HCT116 (cell line): ENCODE data around the gene FRMPD1. TPM values are rescaled to one million over a fixed set of nuclear protein-coding genes. Genes with fewer than 3 reads are reported as not detected.

Experiments used
- ATAC-seq: fragments of 200-7000 bp; cut with Tn5 transposase; 2 replicates; pipeline ENCODE4 v1.9.1; 2020; ENCODE audit warnings: mild to moderate bottlenecking, moderate library complexity
- BruUV-seq: library from RNA; stranded (reverse); fragments of 400-500 nt; replicated peaks from 2 replicates; lab custom pipeline; 2021; lab: Mats Ljungman, UMichigan
- CTCF ChIA-PET: fragments of 300-600 bp; sonication (Branson Sonifier 250); formaldehyde crosslinking; loops from one replicate; lab custom pipeline; 2021; ENCODE audit warnings: antibody characterized with exemption; lab: Charles Lee
- POLR2A ChIA-PET: fragments of 300-600, 350-600 bp; sonication (Branson Sonifier 250); formaldehyde crosslinking; loops from one replicate; lab custom pipeline; 2021; ENCODE audit warnings: antibody characterized with exemption; lab: Charles Lee
- RAD21 ChIA-PET, 2 experiments: fragments of 300-600 bp; sonication (Branson Sonifier 250); formaldehyde crosslinking; loops; one replicate each; lab custom pipeline; 2023; ENCODE audit warnings: low total read pairs in 2 of 2; ENCODE audit not compliant: uncharacterized antibody in 2 of 2, unreplicated experiment in 2 of 2, low non-redundant PET in 1 of 2; lab: Charles Lee
- DNase-seq: peaks from one replicate; pipeline ENCODE4 v3.0.0-alpha.2; 2010; ENCODE audit warnings: low read depth, low spot score
- H2AFZ ChIP-seq: fragments of 200-600 bp; shearing (Covaris generic), sonication (generic); 2 replicates; pipeline ENCODE4 v1.6.1; 2017; ENCODE audit warnings: low read depth, mixed run types, mixed read lengths, antibody characterized with exemption, low read length; ENCODE audit not compliant: poor library complexity, severe bottlenecking
- H3K27ac ChIP-seq: 2 replicates; pipeline ENCODE4 v1.5.1; 2012; ENCODE audit warnings: low read depth, low read length
- H3K27me3 ChIP-seq: fragments of 200-600 bp; sonication (generic); 2 replicates; pipeline ENCODE4 v1.6.1; 2016; ENCODE audit warnings: mixed run types, low read length, mixed read lengths; ENCODE audit not compliant: insufficient read depth
- H3K36me3 ChIP-seq, 2 experiments: fragments of 200-500 bp in 1 of 2; fragments of 200-600 bp in 1 of 2; sonication (Bioruptor generic) in 1 of 2; sonication (generic) in 1 of 2; 2 replicates each; pipeline versions ENCODE4 v1.5.1 to v1.6.1; 2014 to 2016; ENCODE audit warnings: low read length in 2 of 2, inconsistent platforms in 1 of 2, mixed read lengths in 1 of 2, mixed run types in 1 of 2; ENCODE audit not compliant: insufficient read depth in 2 of 2, control insufficient read depth in 1 of 2
- H3K4me1 ChIP-seq, 2 experiments: fragments of 200-600 bp in 1 of 2; sonication (generic) in 1 of 2; 2 replicates each; pipeline versions ENCODE4 v1.5.1 to v1.6.1; 2012 to 2017; ENCODE audit warnings: low read length in 2 of 2, inconsistent platforms in 1 of 2, mild to moderate bottlenecking in 1 of 2, mixed read lengths in 1 of 2, mixed run types in 1 of 2, moderate library complexity in 1 of 2; ENCODE audit not compliant: insufficient read depth in 2 of 2, control insufficient read depth in 1 of 2
- H3K4me2 ChIP-seq: fragments of 200-600 bp; sonication (generic); 2 replicates; pipeline ENCODE4 v1.6.1; 2017; ENCODE audit warnings: mixed run types, low read length, mixed read lengths
- H3K4me3 ChIP-seq, 2 experiments: fragments of 200-600 bp in 1 of 2; sonication (generic) in 1 of 2; replicated peaks in 1 of 2; 2 replicates each; pipeline ENCODE4 v1.5.1; 2011 to 2016; ENCODE audit warnings: low read length in 2 of 2, control low read depth in 1 of 2, low read depth in 1 of 2, mild to moderate bottlenecking in 1 of 2, mixed read lengths in 1 of 2, mixed run types in 1 of 2
- H3K79me2 ChIP-seq: fragments of 200-600 bp; sonication (generic); 2 replicates; pipeline ENCODE4 v1.6.1; 2017; ENCODE audit warnings: mild to moderate bottlenecking, mixed run types, low read length, moderate library complexity, mixed read lengths; ENCODE audit not compliant: insufficient read depth
- H3K9ac ChIP-seq: fragments of 200-600 bp; sonication (generic); 2 replicates; pipeline ENCODE4 v1.6.1; 2016; ENCODE audit warnings: low read length, mixed read lengths
- H3K9me2 ChIP-seq: fragments of 200-600 bp; sonication (generic), shearing (Covaris generic); 2 replicates; pipeline ENCODE4 v1.6.1; 2017; ENCODE audit warnings: mixed run types, mild to moderate bottlenecking, moderate library complexity; ENCODE audit not compliant: insufficient read depth
- H3K9me3 ChIP-seq, 2 experiments: fragments of 200-500 bp in 1 of 2; fragments of 200-600 bp in 1 of 2; sonication (Bioruptor generic) in 1 of 2; sonication (generic) in 1 of 2; 2 replicates each; pipeline ENCODE4 v1.6.1; 2014 to 2017; ENCODE audit warnings: low read length in 2 of 2, mixed read lengths in 2 of 2, inconsistent platforms in 1 of 2, low read depth in 1 of 2, mild to moderate bottlenecking in 1 of 2, mixed run types in 1 of 2, moderate library complexity in 1 of 2; ENCODE audit not compliant: control insufficient read depth in 1 of 2, insufficient read depth in 1 of 2
- H4K20me1 ChIP-seq: fragments of 200-600 bp; sonication (generic), shearing (Covaris generic); 2 replicates; pipeline ENCODE4 v1.6.1; 2017; ENCODE audit warnings: mixed run types, mild to moderate bottlenecking, moderate library complexity; ENCODE audit not compliant: insufficient read depth
- EGR1 ChIP-seq: IDR thresholded peaks from 2 replicates; pipeline ENCODE4 v1.6.1; 2012; ENCODE audit warnings: low read depth
- ELF1 ChIP-seq: IDR thresholded peaks from 2 replicates; pipeline ENCODE4 v1.6.1; 2012; ENCODE audit warnings: low read depth, borderline replicate concordance
- EZH2 ChIP-seq: fragments of 200-600 bp; sonication (generic); IDR thresholded peaks from 2 replicates; pipeline ENCODE4 v1.6.1; 2017; ENCODE audit warnings: antibody characterized with exemption, mixed run types
- POLR2A ChIP-seq: IDR thresholded peaks from 2 replicates; pipeline ENCODE4 v1.7.0; 2011; ENCODE audit warnings: borderline replicate concordance; ENCODE audit not compliant: insufficient read depth, insufficient read length; ENCODE audit errors: extremely low read depth
- RAD21 ChIP-seq: IDR thresholded peaks from 2 replicates; pipeline ENCODE4 v1.6.1; 2012; ENCODE audit warnings: low read depth, mild to moderate bottlenecking
- SIN3A ChIP-seq: IDR thresholded peaks from 2 replicates; pipeline ENCODE4 v1.6.1; 2012; ENCODE audit warnings: low read depth
- SRF ChIP-seq: IDR thresholded peaks from 2 replicates; pipeline ENCODE4 v1.6.1; 2012; ENCODE audit warnings: low read depth
- TCF7L2 ChIP-seq: IDR thresholded peaks from 2 replicates; pipeline ENCODE4 v1.7.0; 2011; ENCODE audit warnings: borderline replicate concordance, inconsistent platforms; ENCODE audit not compliant: insufficient read depth, insufficient read length; ENCODE audit errors: extremely low read depth
- ZFX ChIP-seq: fragments of 450-650 bp; IDR thresholded peaks from 2 replicates; pipeline ENCODE4 v1.6.1; 2017
- intact Hi-C: fragments of 100-400 bp; cut with micrococcal nuclease; formaldehyde crosslinking; loops from 2 replicates; pipeline ENCODE4 v1.10.0; 2022
- total RNA-seq: library from RNA; stranded (reverse); gene quantifications from one replicate; pipeline ENCODE4 v1.2.1, GENCODE V29; 2021; ENCODE audit not compliant: unreplicated experiment
- TF ChIP-seq, protein P1 (sequence below), 3 experiments: fragments of 200-600 bp in 1 of 3; sonication (generic) in 1 of 3; IDR thresholded peaks in 2 of 3; conservative IDR thresholded peaks in 1 of 3; 2 replicates each; pipeline ENCODE4 v1.5.1; 2012 to 2017; ENCODE audit warnings: low read depth in 2 of 3, low read length in 2 of 3, antibody characterized with exemption in 1 of 3, borderline replicate concordance in 1 of 3, control low read depth in 1 of 3, mild to moderate bottlenecking in 1 of 3, mixed read lengths in 1 of 3, mixed run types in 1 of 3, moderate library complexity in 1 of 3; ENCODE audit not compliant: insufficient read depth in 1 of 3
- TF ChIP-seq, protein P2 (sequence below): IDR thresholded peaks from 2 replicates; pipeline ENCODE4 v1.6.1; 2012

The FRMPD1 gene
- total RNA-seq, 1 experiment from 2014 or later: 0.52 TPM

DNA sequence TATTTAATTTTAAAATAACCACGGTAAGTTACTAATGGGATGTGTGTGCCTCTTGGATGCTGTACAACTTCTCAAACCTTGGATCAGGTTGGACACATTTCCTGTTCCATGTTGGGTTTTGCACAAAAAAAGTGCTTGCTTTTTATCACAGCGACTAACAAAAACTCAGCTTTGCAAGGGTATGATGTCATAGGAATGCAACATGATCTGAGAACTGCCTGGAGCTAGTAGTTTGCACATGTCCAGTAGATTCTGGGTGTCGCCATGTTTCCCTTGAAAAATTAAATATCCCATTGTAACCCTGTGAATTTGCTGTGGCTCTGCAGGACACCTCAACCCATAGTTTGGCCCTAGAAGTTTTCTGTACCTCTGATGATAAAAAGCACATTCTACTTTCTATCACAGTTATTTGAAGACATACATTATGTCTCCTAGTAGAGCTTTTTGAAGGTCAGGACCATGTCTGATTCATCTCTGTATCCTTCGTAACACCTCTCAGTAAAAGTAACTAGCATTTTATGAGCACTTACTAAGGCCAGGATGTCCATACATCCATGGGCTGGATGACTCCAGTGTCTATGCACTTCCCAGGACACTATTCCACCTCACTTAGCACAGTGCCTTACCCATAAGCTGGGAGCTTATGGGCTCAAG lies 11.5 kb upstream of the FRMPD1 start:
- TF ChIP-seq TCF7L2: no peak
- TF ChIP-seq EZH2: no peak
- TF ChIP-seq SIN3A: no peak
- TF ChIP-seq SRF: no peak
- TF ChIP-seq EGR1: no peak
- no peak for TF ChIP-seq POLR2A
- TF ChIP-seq, protein P1, sequence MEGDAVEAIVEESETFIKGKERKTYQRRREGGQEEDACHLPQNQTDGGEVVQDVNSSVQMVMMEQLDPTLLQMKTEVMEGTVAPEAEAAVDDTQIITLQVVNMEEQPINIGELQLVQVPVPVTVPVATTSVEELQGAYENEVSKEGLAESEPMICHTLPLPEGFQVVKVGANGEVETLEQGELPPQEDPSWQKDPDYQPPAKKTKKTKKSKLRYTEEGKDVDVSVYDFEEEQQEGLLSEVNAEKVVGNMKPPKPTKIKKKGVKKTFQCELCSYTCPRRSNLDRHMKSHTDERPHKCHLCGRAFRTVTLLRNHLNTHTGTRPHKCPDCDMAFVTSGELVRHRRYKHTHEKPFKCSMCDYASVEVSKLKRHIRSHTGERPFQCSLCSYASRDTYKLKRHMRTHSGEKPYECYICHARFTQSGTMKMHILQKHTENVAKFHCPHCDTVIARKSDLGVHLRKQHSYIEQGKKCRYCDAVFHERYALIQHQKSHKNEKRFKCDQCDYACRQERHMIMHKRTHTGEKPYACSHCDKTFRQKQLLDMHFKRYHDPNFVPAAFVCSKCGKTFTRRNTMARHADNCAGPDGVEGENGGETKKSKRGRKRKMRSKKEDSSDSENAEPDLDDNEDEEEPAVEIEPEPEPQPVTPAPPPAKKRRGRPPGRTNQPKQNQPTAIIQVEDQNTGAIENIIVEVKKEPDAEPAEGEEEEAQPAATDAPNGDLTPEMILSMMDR (IDR thresholded peaks at IDR 0.05 in 2 of 3, conservative IDR thresholded peaks at IDR 0.05 in 1 of 3; ENCODE audit: borderline replicate concordance in 1 of 3, insufficient read depth in 1 of 3, low read depth in 2 of 3, low read length in 2 of 3): no peak
- TF ChIP-seq ZFX: no peak
- no peak for TF ChIP-seq ELF1
- TF ChIP-seq RAD21: no peak
- TF ChIP-seq, protein P2, sequence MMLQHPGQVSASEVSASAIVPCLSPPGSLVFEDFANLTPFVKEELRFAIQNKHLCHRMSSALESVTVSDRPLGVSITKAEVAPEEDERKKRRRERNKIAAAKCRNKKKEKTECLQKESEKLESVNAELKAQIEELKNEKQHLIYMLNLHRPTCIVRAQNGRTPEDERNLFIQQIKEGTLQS: no peak

More for the DNA sequence above, 11.5 kb upstream of the FRMPD1 start:
- Histone ChIP-seq H3K9me3 (no peaks in the 10 kb centered on the region), H3K27ac (no peak overlapping the region), H2AFZ (no peak overlapping the region), H3K27me3 (peaks cover 15% of the 10 kb centered on the region; the same call in 1 of the 2 replicates), H3K79me2 (no peaks in the 10 kb centered on the region), H3K9me2 (no peaks in the 10 kb centered on the region), H3K36me3 (no peaks in the 10 kb centered on the region), H3K4me1 (no peaks in the 10 kb centered on the region), H4K20me1 (no peaks in the 10 kb centered on the region), H3K4me3 (no peak overlapping the region), H3K9ac (no peak overlapping the region), H3K4me2 (no peak overlapping the region)
- no peak for DNase-seq
- ChIA-PET CTCF (no interaction called here), POLR2A (no interaction called here), RAD21 (no interaction called here)
- ATAC-seq: no peak
- intact Hi-C loops: no loop called here
- no TSS peak for BruUV-seq
